GM21423 (cell line): ENCODE measurements around the gene IGFALS.

ENCODE experiments used
- ATAC-seq: cut with Tn5 transposase; IDR thresholded peaks from one replicate; pipeline ENCODE4 v1.9.1; 2021; ENCODE audit warnings: mild to moderate bottlenecking, moderate library complexity; ENCODE audit not compliant: unreplicated experiment

IGFALS gene

GRCh38 chr16:1767116-1767994 is 26.1 kb downstream of the IGFALS start:
- ATAC-seq, result no peak

GRCh38 chr16:1766701-1767100 is 26.8 kb downstream of the IGFALS start:
- ATAC-seq, result no peak

DNA sequence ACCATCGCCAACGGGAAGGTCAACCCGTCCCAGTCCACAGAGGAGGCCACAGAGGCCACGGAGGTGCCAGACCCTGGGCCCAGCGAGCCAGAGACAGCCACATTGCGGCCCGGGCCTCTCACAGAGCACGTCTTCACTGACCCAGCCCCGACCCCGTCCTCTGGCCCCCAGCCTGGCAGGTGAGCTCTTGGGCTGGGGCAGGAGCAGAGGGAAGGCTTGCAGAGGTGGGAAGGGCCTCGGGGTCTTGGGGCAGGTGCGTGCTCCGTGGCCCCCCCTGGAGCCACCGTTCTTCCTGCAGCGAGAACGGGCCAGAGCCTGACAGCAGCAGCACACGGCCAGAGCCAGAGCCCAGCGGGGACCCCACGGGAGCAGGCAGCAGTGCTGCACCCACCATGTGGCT is 27.3 kb downstream of the IGFALS start:
- ATAC-seq, result no peak

- ATAC-seq, result no peak
Measured at GRCh38 chr16:1765826-1766225, 27.7 kb downstream of the IGFALS start.

DNA sequence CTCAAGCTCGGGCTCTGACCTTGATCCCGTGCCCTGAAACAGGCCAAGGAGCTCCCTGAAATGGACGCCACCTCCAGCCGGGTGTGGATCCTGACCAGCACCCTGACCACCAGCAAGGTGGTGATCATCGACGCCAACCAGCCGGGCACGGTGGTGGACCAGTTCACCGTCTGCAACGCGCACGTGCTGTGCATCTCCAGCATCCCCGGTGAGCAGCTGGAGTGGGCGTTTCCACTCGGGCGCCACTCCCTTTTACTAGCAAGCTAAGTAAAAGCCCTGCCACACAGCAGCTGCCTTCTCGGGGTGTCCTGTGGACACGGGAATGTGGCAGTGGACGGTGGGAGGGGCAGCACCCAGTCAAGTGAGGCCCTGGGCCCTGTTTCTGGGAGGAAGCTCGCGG is 28.5 kb downstream of the IGFALS start:
- ATAC-seq, result no peak

DNA sequence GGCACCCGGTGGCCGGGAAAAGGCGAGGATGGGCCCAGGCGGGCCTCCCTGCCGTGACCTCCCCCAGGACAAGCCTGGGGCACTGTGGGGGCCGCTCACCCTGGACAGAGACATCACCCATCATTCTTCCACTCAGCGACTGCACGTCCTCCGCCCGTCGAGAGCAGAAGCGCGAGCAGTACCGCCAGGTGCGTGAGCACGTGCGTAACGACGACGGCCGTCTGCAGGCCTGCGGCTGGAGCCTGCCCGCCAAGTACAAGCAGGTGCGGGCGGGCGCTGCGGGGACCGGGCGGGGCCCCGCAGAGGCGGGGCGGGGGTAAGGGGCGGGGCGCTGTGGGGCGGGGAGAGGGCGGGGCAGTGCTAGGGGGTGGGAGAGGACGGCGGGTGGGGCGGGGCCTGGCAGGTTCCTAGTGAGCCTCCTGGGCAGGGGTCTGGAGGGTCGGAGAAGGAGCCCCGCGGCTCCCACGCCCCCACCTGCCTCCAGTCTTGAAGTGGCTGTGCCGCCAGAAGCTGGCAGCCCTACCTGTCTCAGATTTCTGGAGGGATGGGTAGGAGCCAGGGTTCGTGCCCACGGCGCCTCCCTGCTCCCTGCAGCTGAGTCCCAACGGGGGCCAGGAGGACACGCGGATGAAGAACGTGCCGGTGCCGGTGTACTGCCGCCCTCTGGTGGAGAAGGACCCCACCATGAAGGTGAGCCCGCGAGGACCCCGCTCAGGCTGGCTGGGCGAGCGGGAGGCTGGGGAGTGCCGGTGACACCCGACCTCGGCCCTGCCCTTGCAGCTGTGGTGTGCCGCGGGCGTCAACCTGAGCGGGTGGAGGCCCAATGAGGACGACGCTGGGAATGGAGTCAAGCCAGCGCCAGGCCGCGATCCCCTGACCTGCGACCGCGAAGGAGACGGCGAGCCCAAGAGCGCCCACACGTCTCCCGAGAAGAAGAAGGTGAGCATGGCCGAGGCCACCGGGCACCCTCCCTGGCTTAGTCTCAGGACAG is 29.7 kb downstream of the IGFALS start:
- no peak for ATAC-seq

- no peak for ATAC-seq
Measured at GRCh38 chr16:1762879-1763520, 30.5 kb downstream of the IGFALS start.

GRCh38 chr16:1762196-1762878 is 31.2 kb downstream of the IGFALS start:
- no peak for ATAC-seq

- no peak for ATAC-seq
Measured at GRCh38 chr16:1761751-1762150, 31.8 kb downstream of the IGFALS start.

GRCh38 chr16:1760911-1761310 is 32.6 kb downstream of the IGFALS start:
- no peak for ATAC-seq

- ATAC-seq, result no peak
Measured at GRCh38 chr16:1759511-1759910, 34.0 kb downstream of the IGFALS start.

GRCh38 chr16:1758923-1759322 is 34.6 kb downstream of the IGFALS start:
- ATAC-seq, result no peak

DNA sequence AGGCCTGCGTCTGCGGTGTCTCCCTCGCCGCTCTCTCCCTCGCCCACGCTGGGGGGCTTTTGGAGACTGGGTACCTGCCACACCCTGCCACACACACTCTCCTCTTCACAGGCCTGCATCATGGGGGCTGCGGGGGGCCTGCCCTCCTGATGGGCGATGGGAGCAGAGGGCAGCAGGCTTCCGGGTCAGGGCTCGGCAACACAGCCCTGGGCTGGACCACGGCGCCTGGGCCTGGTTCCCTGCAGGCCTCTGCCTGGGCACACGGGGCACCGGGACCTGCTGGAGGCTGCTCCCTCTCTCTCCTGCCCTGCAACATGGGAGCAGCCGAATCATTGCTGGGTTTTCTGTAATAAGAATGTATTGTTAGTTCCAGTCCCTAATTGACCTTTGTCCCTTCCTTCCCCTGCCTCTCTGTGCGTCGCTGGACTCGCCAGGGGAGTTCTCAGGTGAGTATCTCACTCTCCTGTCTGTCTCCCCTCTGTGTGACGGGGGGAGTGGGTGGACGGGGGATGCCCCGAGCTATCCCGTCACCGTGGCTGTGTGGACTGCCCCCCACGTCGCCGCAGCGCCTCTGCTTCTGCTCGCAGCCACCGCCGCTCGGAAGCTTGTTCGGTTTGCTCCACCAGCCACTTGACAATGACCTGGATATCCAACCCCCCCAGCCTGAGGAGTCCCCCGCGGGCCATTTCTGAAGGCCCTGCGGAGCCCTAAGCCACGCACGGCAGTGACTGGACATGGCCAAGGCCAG is 35.6 kb downstream of the IGFALS start:
- ATAC-seq, result no peak

GRCh38 chr16:1754204-1754603 is 39.3 kb downstream of the IGFALS start:
- no peak for ATAC-seq

DNA sequence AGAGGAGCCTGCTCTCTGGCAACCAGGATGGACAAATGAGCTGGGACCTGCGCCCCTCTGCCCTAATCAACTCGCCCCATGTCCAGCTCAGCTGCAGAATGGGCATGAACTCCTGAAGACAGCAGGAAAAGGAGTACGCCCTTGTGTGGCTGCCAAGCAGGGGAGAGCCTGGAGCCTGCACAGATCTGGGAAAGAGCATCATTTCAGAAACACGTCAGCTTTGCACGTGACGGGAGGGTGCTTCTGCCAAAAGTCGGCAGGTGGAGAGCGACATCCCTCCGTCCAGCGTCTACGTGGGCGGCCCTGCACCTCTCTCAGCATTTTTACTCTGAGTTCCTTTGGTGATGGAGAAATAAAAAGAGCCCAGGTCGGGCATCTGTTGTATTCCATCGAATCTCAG is 40.7 kb downstream of the IGFALS start:
- no peak for ATAC-seq

DNA sequence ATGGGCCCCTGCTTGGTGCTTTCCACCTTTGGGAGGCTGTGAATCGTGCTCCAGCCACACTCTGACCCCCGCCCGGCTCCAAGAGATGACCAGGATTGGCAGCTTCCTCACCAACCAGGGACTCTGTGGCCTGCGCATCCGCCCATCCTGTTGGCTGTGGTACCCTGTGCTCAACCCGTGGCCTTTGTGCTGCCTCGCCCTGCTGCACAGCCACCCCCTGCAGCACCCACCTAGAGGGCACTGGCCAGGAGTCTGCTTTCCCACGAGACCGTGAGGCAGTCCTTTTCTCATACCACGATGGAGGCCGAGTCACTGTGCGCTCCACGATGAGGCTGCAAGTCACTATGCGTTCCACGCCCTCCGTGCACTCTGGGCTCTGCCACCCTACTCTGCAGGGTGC is 41.6 kb downstream of the IGFALS start:
- ATAC-seq, result no peak

- ATAC-seq, result no peak
Measured at GRCh38 chr16:1749152-1750117, 44.1 kb downstream of the IGFALS start.

- no peak for ATAC-seq
Measured at GRCh38 chr16:1747934-1748333, 45.6 kb downstream of the IGFALS start.

- no peak for ATAC-seq
Measured at GRCh38 chr16:1746693-1747195, 46.8 kb downstream of the IGFALS start.
